Liver (tissue), 9 donors: ENCODE measurements around the gene PLG. TPM values are rescaled to one million over a fixed set of nuclear protein-coding genes. Genes with fewer than 3 reads are reported as not detected.

Experiments
- DNase-seq: peaks from one replicate; pipeline ENCODE4 v3.0.0-alpha.2; 2017; ENCODE audit warnings: low spot score
- H3K27ac ChIP-seq, 2 donors: one replicate each; pipeline ENCODE4 v1.7.0; 2013; ENCODE audit warnings: inconsistent platforms in 2 of 2, low read length in 2 of 2, control low read depth in 1 of 2, low read depth in 1 of 2, mild to moderate bottlenecking in 1 of 2
- H3K27me3 ChIP-seq, 4 donors: one replicate each; pipeline versions ENCODE4 v1.6.1 to v1.7.0; 2013; ENCODE audit warnings: low read length in 3 of 4, inconsistent platforms in 1 of 4, mild to moderate bottlenecking in 1 of 4, moderate library complexity in 1 of 4; ENCODE audit not compliant: control insufficient read depth in 4 of 4, insufficient read depth in 4 of 4
- H3K36me3 ChIP-seq, 4 donors: one replicate each; pipeline versions ENCODE4 v1.6.1 to v1.7.0; 2013; ENCODE audit warnings: low read length in 3 of 4, mild to moderate bottlenecking in 3 of 4, low read depth in 1 of 4, moderate library complexity in 1 of 4; ENCODE audit not compliant: control insufficient read depth in 4 of 4, insufficient read depth in 3 of 4
- H3K4me1 ChIP-seq, 4 donors: one replicate each; pipeline versions ENCODE4 v1.6.1 to v1.7.0; 2013; ENCODE audit warnings: low read length in 3 of 4, mild to moderate bottlenecking in 3 of 4, moderate library complexity in 1 of 4; ENCODE audit not compliant: control insufficient read depth in 4 of 4, insufficient read depth in 4 of 4
- H3K4me3 ChIP-seq, 3 donors: one replicate each; pipeline versions ENCODE4 v1.6.1 to v1.7.0; 2013; ENCODE audit warnings: low read length in 3 of 3, control low read depth in 1 of 3, low read depth in 1 of 3, mild to moderate bottlenecking in 1 of 3
- H3K9ac ChIP-seq, 2 donors: one replicate each; pipeline ENCODE4 v1.7.0; 2013; ENCODE audit warnings: low read length in 2 of 2, mild to moderate bottlenecking in 2 of 2, moderate library complexity in 2 of 2, control low read depth in 1 of 2, low read depth in 1 of 2
- H3K9me3 ChIP-seq, 4 donors: one replicate each; pipeline versions ENCODE4 v1.6.1 to v1.7.0; 2013; ENCODE audit warnings: low read length in 3 of 4; ENCODE audit not compliant: control insufficient read depth in 4 of 4
- EGR1 ChIP-seq, 2 donors: IDR thresholded peaks; 2 replicates each; pipeline ENCODE4 v1.6.1; 2016 to 2018; ENCODE audit warnings: antibody characterized with exemption in 2 of 2, low read depth in 2 of 2
- FOXA1 ChIP-seq: IDR thresholded peaks from 2 replicates; pipeline ENCODE4 v1.6.1; 2016; ENCODE audit warnings: antibody characterized with exemption
- FOXA2 ChIP-seq: IDR thresholded peaks from 2 replicates; pipeline ENCODE4 v1.6.1; 2016; ENCODE audit warnings: antibody characterized with exemption
- HNF4A ChIP-seq, 2 donors: conservative IDR thresholded peaks; 2 replicates each; pipeline ENCODE4 v1.6.1; 2016; ENCODE audit warnings: antibody characterized with exemption in 2 of 2, mild to moderate bottlenecking in 2 of 2
- HNF4G ChIP-seq: IDR thresholded peaks from 2 replicates; pipeline ENCODE4 v1.6.1; 2016; ENCODE audit warnings: antibody characterized with exemption
- JUND ChIP-seq, 2 donors: IDR thresholded peaks; 2 replicates each; pipeline ENCODE4 v1.6.1; 2016; ENCODE audit warnings: antibody characterized with exemption in 2 of 2
- NR2F2 ChIP-seq: IDR thresholded peaks from 2 replicates; pipeline ENCODE4 v1.6.1; 2016; ENCODE audit warnings: antibody characterized with exemption
- RAD21 ChIP-seq, 2 donors: IDR thresholded peaks; 2 replicates each; pipeline ENCODE4 v1.6.1; 2016; ENCODE audit warnings: antibody characterized with exemption in 2 of 2, mild to moderate bottlenecking in 2 of 2
- RXRA ChIP-seq, 2 donors: IDR thresholded peaks; 2 replicates each; pipeline ENCODE4 v1.6.1; 2017 to 2018; ENCODE audit warnings: antibody characterized with exemption in 2 of 2, mild to moderate bottlenecking in 1 of 2
- SP1 ChIP-seq: IDR thresholded peaks from 2 replicates; pipeline ENCODE4 v1.6.1; 2018; ENCODE audit warnings: antibody characterized with exemption, mild to moderate bottlenecking
- TAF1 ChIP-seq: conservative IDR thresholded peaks from 2 replicates; pipeline ENCODE4 v1.6.1; 2016; ENCODE audit warnings: antibody characterized with exemption, mild to moderate bottlenecking
- YY1 ChIP-seq: IDR thresholded peaks from 2 replicates; pipeline ENCODE4 v1.6.1; 2016; ENCODE audit warnings: antibody characterized with exemption, mild to moderate bottlenecking
- WGBS: extraction: QIAGEN DNeasy Blood & Tissue Kit; methylation state at CpG from one replicate; pipeline ENCODE4 v1.1.7; 2013; 5-methylcytosine and 5-hydroxymethylcytosine counted together
- polyA plus RNA-seq, 2 donors: library from polyadenylated mRNA; stranded (reverse) in 1 of 2; unstranded in 1 of 2; fragments of 200-250 nt in 1 of 2; fragments of >200 nt in 1 of 2; fragmentation: Nextera tagmentation in 1 of 2; extraction: Ambion mirVana in 1 of 2; gene quantifications; one replicate each; pipeline versions ENCODE4 v1.2.1 to v1.2.3, GENCODE V29; 2013 to 2015
- total RNA-seq, 2 donors: library from RNA; depleted of rRNA; stranded (reverse); fragments of >200 nt; gene quantifications; one replicate each; pipeline ENCODE4 v1.2.3, GENCODE V29; 2014
- TF ChIP-seq, protein P1 (sequence below): fragments of 150-350 bp; IDR thresholded peaks from 2 replicates; pipeline ENCODE4 v1.5.1; 2017; ENCODE audit warnings: improper control_type of control experiment, low read depth, low read length; ENCODE audit not compliant: missing input control
- TF ChIP-seq, protein P2 (sequence below): IDR thresholded peaks from 2 replicates; pipeline ENCODE4 v1.6.1; 2016; ENCODE audit warnings: antibody characterized with exemption
- TF ChIP-seq, protein P3 (sequence below): IDR thresholded peaks from 2 replicates; pipeline ENCODE4 v1.6.1; 2016; ENCODE audit warnings: antibody characterized with exemption
- TF ChIP-seq, protein P4 (sequence below): IDR thresholded peaks from 2 replicates; pipeline ENCODE4 v1.6.1; 2016; ENCODE audit warnings: antibody characterized with exemption
- TF ChIP-seq, protein P5 (sequence below): IDR thresholded peaks from 2 replicates; pipeline ENCODE4 v1.6.1; 2016; ENCODE audit warnings: antibody characterized with exemption, mild to moderate bottlenecking
- donor health status: healthy.
- donor health status: healthy.
- donor health status: healthy.
- donor health status: healthy.
- donor health status: healthy.

The PLG gene
- total and polyA plus RNA-seq, 4 donors = 880 to 1,797 (median 1,257) TPM

DNA sequence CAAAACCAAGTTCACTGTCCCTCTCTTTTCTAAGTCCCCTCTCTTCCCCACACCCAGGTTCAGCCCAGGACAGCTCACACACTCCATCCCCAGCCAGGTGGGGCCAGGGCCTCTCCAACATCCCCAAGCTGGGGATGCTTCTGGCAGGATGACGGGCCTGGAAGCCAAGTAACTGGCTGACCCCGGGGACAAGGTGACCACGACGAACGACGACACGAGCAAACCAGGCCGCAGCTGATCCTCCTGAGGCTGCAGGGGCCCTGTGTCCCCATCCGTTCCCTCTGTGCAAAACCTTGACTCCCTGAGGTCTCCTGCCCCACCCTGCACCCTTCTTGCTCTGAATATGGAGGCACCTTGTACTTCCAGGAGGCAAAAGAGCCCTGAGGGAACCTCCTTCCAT is 11.6 kb upstream of the PLG start:
- H3K9me3 ChIP-seq = no peaks in the 10 kb centered on the region
- H3K4me3 ChIP-seq = no peak overlapping the region
- H3K36me3 ChIP-seq = no peaks in the 10 kb centered on the region
- H3K4me1 ChIP-seq = peaks cover 0 to 24% (median 16%) of the 10 kb centered on the region in 4 donors
- no peak overlapping the region for H3K27ac ChIP-seq
- no peak overlapping the region for H3K9ac ChIP-seq
- WGBS = 92% methylated on average over 9 of the region's 9 CpGs
- DNase-seq = no peak
- TF ChIP-seq RAD21 (IDR thresholded peaks at IDR 0.05) (no peak), TAF1 (no peak), YY1 (no peak), NR2F2 (no peak)
- TF ChIP-seq, protein P1, sequence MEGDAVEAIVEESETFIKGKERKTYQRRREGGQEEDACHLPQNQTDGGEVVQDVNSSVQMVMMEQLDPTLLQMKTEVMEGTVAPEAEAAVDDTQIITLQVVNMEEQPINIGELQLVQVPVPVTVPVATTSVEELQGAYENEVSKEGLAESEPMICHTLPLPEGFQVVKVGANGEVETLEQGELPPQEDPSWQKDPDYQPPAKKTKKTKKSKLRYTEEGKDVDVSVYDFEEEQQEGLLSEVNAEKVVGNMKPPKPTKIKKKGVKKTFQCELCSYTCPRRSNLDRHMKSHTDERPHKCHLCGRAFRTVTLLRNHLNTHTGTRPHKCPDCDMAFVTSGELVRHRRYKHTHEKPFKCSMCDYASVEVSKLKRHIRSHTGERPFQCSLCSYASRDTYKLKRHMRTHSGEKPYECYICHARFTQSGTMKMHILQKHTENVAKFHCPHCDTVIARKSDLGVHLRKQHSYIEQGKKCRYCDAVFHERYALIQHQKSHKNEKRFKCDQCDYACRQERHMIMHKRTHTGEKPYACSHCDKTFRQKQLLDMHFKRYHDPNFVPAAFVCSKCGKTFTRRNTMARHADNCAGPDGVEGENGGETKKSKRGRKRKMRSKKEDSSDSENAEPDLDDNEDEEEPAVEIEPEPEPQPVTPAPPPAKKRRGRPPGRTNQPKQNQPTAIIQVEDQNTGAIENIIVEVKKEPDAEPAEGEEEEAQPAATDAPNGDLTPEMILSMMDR = no peak
- TF ChIP-seq, protein P2, sequence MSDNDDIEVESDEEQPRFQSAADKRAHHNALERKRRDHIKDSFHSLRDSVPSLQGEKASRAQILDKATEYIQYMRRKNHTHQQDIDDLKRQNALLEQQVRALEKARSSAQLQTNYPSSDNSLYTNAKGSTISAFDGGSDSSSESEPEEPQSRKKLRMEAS = no peak
- TF ChIP-seq, protein P3, sequence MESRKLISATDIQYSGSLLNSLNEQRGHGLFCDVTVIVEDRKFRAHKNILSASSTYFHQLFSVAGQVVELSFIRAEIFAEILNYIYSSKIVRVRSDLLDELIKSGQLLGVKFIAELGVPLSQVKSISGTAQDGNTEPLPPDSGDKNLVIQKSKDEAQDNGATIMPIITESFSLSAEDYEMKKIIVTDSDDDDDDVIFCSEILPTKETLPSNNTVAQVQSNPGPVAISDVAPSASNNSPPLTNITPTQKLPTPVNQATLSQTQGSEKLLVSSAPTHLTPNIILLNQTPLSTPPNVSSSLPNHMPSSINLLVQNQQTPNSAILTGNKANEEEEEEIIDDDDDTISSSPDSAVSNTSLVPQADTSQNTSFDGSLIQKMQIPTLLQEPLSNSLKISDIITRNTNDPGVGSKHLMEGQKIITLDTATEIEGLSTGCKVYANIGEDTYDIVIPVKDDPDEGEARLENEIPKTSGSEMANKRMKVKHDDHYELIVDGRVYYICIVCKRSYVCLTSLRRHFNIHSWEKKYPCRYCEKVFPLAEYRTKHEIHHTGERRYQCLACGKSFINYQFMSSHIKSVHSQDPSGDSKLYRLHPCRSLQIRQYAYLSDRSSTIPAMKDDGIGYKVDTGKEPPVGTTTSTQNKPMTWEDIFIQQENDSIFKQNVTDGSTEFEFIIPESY = no peak
- TF ChIP-seq, protein P4, sequence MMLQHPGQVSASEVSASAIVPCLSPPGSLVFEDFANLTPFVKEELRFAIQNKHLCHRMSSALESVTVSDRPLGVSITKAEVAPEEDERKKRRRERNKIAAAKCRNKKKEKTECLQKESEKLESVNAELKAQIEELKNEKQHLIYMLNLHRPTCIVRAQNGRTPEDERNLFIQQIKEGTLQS = no peak
- H3K27me3 ChIP-seq = no peaks in the 10 kb centered on the region

DNA sequence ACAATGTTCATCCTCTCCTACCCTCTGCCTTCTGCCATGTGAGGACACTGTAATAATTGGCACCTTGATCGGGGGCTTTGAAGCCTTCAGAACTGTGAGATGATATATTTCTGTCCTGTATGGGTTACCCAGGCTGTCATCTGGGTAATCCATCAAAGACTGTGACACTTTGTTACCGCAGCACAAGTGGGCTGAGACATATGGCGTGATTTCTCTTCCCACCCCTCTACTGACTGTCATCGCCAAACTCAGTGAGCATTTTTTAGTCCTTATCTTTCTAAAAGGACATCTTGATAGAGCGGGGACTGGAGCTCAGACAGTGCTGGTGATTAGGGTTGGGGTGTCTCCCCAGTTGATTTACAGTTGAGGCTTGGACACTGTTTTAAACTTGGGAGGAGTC is 10.4 kb upstream of the PLG start:
- peaks cover 2 to 31% (median 24%) of the 10 kb centered on the region in 4 donors for H3K4me1 ChIP-seq
- H3K9ac ChIP-seq = no peak overlapping the region
- no peaks in the 10 kb centered on the region for H3K9me3 ChIP-seq
- TF ChIP-seq EGR1 (IDR thresholded peaks at IDR 0.05; ENCODE audit: low read depth in 2 of 2) = no peak
- TF ChIP-seq HNF4G = no peak
- H3K27ac ChIP-seq = peak overlapping the region in 1 of 2 donors; percentile 37
- no peaks in the 10 kb centered on the region for H3K36me3 ChIP-seq
- DNase-seq = no peak
- no peaks in the 10 kb centered on the region for H3K27me3 ChIP-seq
- H3K4me3 ChIP-seq = no peak overlapping the region
- 92% methylated on average over 5 of the region's 5 CpGs for WGBS

DNA sequence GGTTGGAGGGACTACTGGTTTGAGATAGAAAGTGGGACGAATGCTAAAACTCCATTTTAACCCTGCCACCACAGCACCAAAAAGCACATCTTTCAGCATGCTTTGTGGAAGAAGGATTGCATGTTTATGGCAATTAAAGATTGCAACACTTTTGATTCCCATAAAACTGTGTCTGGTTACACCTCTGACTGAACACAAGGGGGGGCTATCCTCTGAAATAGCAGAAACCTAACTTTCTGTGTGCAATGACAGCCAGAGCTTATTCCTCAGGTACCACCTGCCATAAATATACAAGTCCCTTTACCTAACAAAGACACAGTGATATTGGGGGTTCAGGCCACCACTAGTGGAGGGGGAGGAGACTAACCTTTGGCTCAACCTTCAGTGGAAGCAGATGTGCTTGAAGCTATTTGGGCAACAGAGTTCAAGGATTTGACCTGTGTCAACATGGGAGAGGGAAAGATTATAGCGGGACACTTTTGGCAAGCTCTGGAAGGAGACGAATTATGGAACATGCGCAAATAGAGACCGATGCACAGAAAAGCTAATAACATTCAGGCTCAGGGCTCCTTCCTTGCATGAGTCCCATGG is 9.6 kb upstream of the PLG start:
- no peak for DNase-seq
- 41% methylated on average over 5 of the region's 5 CpGs for WGBS
- TF ChIP-seq FOXA2 (peak; percentile 90), RXRA (IDR thresholded peaks at IDR 0.05) (peak; percentile 91 to 96), HNF4G (peak; percentile 63), JUND (IDR thresholded peaks at IDR 0.05) (peak in 1 of 2 donors; percentile 47), HNF4A (conservative IDR thresholded peaks at IDR 0.05) (peak; percentile 78 to 84), SP1 (peak; percentile 91), YY1 (peak; percentile 72), FOXA1 (peak; percentile 79)
- TF ChIP-seq, protein P5, sequence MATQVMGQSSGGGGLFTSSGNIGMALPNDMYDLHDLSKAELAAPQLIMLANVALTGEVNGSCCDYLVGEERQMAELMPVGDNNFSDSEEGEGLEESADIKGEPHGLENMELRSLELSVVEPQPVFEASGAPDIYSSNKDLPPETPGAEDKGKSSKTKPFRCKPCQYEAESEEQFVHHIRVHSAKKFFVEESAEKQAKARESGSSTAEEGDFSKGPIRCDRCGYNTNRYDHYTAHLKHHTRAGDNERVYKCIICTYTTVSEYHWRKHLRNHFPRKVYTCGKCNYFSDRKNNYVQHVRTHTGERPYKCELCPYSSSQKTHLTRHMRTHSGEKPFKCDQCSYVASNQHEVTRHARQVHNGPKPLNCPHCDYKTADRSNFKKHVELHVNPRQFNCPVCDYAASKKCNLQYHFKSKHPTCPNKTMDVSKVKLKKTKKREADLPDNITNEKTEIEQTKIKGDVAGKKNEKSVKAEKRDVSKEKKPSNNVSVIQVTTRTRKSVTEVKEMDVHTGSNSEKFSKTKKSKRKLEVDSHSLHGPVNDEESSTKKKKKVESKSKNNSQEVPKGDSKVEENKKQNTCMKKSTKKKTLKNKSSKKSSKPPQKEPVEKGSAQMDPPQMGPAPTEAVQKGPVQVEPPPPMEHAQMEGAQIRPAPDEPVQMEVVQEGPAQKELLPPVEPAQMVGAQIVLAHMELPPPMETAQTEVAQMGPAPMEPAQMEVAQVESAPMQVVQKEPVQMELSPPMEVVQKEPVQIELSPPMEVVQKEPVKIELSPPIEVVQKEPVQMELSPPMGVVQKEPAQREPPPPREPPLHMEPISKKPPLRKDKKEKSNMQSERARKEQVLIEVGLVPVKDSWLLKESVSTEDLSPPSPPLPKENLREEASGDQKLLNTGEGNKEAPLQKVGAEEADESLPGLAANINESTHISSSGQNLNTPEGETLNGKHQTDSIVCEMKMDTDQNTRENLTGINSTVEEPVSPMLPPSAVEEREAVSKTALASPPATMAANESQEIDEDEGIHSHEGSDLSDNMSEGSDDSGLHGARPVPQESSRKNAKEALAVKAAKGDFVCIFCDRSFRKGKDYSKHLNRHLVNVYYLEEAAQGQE = no peak
- TF ChIP-seq, protein P1 = peak; percentile 49

More for the DNA sequence above, 9.6 kb upstream of the PLG start:
- H3K36me3 ChIP-seq = no peaks in the 10 kb centered on the region
- no peaks in the 10 kb centered on the region for H3K9me3 ChIP-seq
- H3K27me3 ChIP-seq = no peaks in the 10 kb centered on the region
- peaks cover 3 to 38% (median 28%) of the 10 kb centered on the region in 4 donors for H3K4me1 ChIP-seq
- no peak overlapping the region for H3K9ac ChIP-seq
- H3K4me3 ChIP-seq = no peak overlapping the region
- peak overlapping the region in 1 of 2 donors; percentile 37 for H3K27ac ChIP-seq
